Neural progenitor cell (in vitro differentiated cells): Measurements from ENCODE around the gene PLA2G6.

Source experiments
- EZH2 ChIP-seq: fragments of 200-600 bp; sonication (generic); IDR thresholded peaks from 2 replicates; pipeline ENCODE4 v1.6.1; 2017; ENCODE audit warnings: antibody characterized with exemption, mild to moderate bottlenecking, moderate library complexity
- TF ChIP-seq, protein P1 (sequence below): fragments of 200-600 bp; sonication (generic); IDR thresholded peaks from 2 replicates; pipeline ENCODE4 v1.5.1; 2017; ENCODE audit warnings: antibody characterized with exemption, mild to moderate bottlenecking

DNA sequence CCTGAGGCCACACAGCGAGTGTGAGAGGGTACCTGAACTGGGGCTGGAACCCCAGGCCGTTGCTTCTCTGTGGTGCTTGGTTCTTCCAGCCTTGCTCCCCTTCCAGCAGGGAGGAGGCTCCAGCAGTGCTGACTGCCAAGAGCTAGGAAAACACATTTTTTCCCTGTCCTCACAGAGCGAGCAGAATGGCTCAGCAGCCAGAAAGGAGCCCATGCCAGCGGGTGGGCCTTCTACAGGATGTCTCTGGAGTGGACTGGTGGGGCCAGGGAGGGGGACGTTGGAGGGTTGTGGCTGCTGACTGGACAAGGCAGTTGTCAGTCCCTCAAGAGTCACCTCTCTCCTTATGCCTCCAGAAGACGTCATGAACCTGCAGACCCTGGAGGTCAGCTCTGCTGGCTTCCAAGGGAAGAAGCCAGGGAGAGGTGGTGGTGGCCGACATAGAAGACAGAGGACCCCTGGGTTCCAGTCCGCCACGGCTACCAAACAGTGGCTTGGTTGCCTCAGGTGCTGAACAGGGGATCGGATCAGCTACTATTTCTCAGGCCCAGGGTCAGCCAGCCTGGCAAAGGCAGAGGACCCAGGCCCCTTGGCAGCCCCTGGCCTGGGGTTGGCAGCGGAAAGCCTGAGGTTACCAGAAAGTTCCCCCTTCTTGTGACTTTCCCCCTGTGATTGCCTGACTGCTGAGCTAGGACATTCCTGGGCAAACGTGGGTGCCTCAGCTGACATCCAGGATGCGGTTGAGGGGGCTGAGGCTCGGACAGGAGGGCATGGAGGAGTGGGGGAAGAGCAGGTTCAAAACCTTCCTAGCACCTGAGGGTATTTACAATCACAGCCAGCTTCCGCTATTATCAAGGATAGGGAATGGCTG lies 23.9 kb upstream of the PLA2G6 start:
- TF ChIP-seq, protein P1, sequence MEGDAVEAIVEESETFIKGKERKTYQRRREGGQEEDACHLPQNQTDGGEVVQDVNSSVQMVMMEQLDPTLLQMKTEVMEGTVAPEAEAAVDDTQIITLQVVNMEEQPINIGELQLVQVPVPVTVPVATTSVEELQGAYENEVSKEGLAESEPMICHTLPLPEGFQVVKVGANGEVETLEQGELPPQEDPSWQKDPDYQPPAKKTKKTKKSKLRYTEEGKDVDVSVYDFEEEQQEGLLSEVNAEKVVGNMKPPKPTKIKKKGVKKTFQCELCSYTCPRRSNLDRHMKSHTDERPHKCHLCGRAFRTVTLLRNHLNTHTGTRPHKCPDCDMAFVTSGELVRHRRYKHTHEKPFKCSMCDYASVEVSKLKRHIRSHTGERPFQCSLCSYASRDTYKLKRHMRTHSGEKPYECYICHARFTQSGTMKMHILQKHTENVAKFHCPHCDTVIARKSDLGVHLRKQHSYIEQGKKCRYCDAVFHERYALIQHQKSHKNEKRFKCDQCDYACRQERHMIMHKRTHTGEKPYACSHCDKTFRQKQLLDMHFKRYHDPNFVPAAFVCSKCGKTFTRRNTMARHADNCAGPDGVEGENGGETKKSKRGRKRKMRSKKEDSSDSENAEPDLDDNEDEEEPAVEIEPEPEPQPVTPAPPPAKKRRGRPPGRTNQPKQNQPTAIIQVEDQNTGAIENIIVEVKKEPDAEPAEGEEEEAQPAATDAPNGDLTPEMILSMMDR = no peak
- TF ChIP-seq EZH2 = no peak
